NCI-H1694 treated with DMSO at 0.1 percent for 48 hours (cell line): ENCODE measurements around the gene MTCL1.
A peak's percentile ranks its signal among the peaks of the same experiment; 100 is the strongest.

ENCODE experiments used
- DNase-seq: peaks from one replicate; lab custom pipeline; 2025; lab: John Stamatoyannopoulos, UW

MTCL1 gene

GRCh38 chr18:8688216-8688800 lies 17.0 kb upstream of the MTCL1 start:
- DNase-seq = peak; percentile 38

GRCh38 chr18:8688816-8689215 lies 16.5 kb upstream of the MTCL1 start:
- DNase-seq = no peak

- DNase-seq = no peak
Observed at GRCh38 chr18:8689517-8689916, 15.8 kb upstream of the MTCL1 start.

GRCh38 chr18:8694891-8695290 lies 10.5 kb upstream of the MTCL1 start:
- no peak for DNase-seq

GRCh38 chr18:8695932-8696517 lies 9.3 kb upstream of the MTCL1 start:
- DNase-seq = no peak

GRCh38 chr18:8696749-8697211 lies 8.6 kb upstream of the MTCL1 start:
- peak; percentile 12 for DNase-seq

- no peak for DNase-seq
Observed at GRCh38 chr18:8699126-8699525, 6.2 kb upstream of the MTCL1 start.

- DNase-seq = no peak
Observed at GRCh38 chr18:8699948-8700347, 5.4 kb upstream of the MTCL1 start.

GRCh38 chr18:8701546-8702118 lies 3.7 kb upstream of the MTCL1 start:
- peak; percentile 5 for DNase-seq

GRCh38 chr18:8702668-8703067 lies 2.7 kb upstream of the MTCL1 start:
- DNase-seq = no peak

- DNase-seq = no peak
Observed at GRCh38 chr18:8703092-8703709, 2.2 kb upstream of the MTCL1 start.

GRCh38 chr18:8703781-8704301 lies 1.5 kb upstream of the MTCL1 start:
- no peak for DNase-seq

GRCh38 chr18:8704361-8705237 lies 757 bp upstream of the MTCL1 start:
- peak; percentile 54 for DNase-seq

- DNase-seq = no peak
Observed at GRCh38 chr18:8705961-8706790, 820 bp downstream of the MTCL1 start.

GRCh38 chr18:8706791-8707555 lies 1.6 kb downstream of the MTCL1 start:
- peak; percentile 19 for DNase-seq

- peak; percentile 22 for DNase-seq
Observed at GRCh38 chr18:8707556-8708300, 2.4 kb downstream of the MTCL1 start.

- DNase-seq = no peak
Observed at GRCh38 chr18:8708670-8709069, 3.3 kb downstream of the MTCL1 start.

- no peak for DNase-seq
Observed at GRCh38 chr18:8709248-8710059, 4.1 kb downstream of the MTCL1 start.

GRCh38 chr18:8711736-8712135 lies 6.4 kb downstream of the MTCL1 start:
- DNase-seq = no peak
